Measurements from ENCODE around the gene APELA.

Gene APELA

GRCh38 chr4:164866817-164867490, 10.0 kb upstream of the APELA start:
- no peak for DNase-seq (ENCODE audit: low spot score)
- in situ Hi-C loops (cut with MboI; ENCODE audit: low sequenced_read_pairs, unreplicated experiment), result no loop called here
- TF ChIP-seq CTCF (IDR thresholded peaks at IDR 0.05; ENCODE audit: borderline replicate concordance, control extremely low read depth, extremely low read depth, insufficient read depth, missing control alignments), result no peak

GRCh38 chr4:164871673-164872072, 5.3 kb upstream of the APELA start:
- in situ Hi-C loops (cut with MboI; ENCODE audit: low sequenced_read_pairs, unreplicated experiment), result no loop called here
- DNase-seq (ENCODE audit: low spot score), result no peak
- TF ChIP-seq CTCF (IDR thresholded peaks at IDR 0.05; ENCODE audit: borderline replicate concordance, control extremely low read depth, extremely low read depth, insufficient read depth, missing control alignments), result no peak

- in situ Hi-C loops (cut with MboI; ENCODE audit: low sequenced_read_pairs, unreplicated experiment), result no loop called here
- DNase-seq (ENCODE audit: low spot score), result no peak
- TF ChIP-seq CTCF (IDR thresholded peaks at IDR 0.05; ENCODE audit: borderline replicate concordance, control extremely low read depth, extremely low read depth, insufficient read depth, missing control alignments), result no peak
Observed at GRCh38 chr4:164872481-164872880, 4.5 kb upstream of the APELA start.

- no peak for TF ChIP-seq CTCF (IDR thresholded peaks at IDR 0.05; ENCODE audit: borderline replicate concordance, control extremely low read depth, extremely low read depth, insufficient read depth, missing control alignments)
- in situ Hi-C loops (cut with MboI; ENCODE audit: low sequenced_read_pairs, unreplicated experiment), result no loop called here
- no peak for DNase-seq (ENCODE audit: low spot score)
Observed at GRCh38 chr4:164874789-164875188, 2.2 kb upstream of the APELA start.

GRCh38 chr4:164880489-164881262, 3.7 kb downstream of the APELA start:
- no peak for DNase-seq (ENCODE audit: low spot score)
- in situ Hi-C loops (cut with MboI; ENCODE audit: low sequenced_read_pairs, unreplicated experiment), result no loop called here
- no peak for TF ChIP-seq CTCF (IDR thresholded peaks at IDR 0.05; ENCODE audit: borderline replicate concordance, control extremely low read depth, extremely low read depth, insufficient read depth, missing control alignments)

- DNase-seq (ENCODE audit: low spot score), result no peak
Observed at GRCh38 chr4:164888096-164888715, 11.2 kb downstream of the APELA start.

More at GRCh38 chr4:164888096-164888715, 11.2 kb downstream of the APELA start:
- in situ Hi-C loops (cut with MboI; ENCODE audit: low sequenced_read_pairs, unreplicated experiment), result no loop called here
- no peak for TF ChIP-seq CTCF (IDR thresholded peaks at IDR 0.05; ENCODE audit: borderline replicate concordance, control extremely low read depth, extremely low read depth, insufficient read depth, missing control alignments)
